Esophagus muscularis mucosa (tissue), 4 donors: Measurements from ENCODE around the gene COL4A1.

ENCODE experiments used
- CTCF ChIP-seq, 3 experiments: fragments of 200-600 bp in 2 of 3; fragments of 450-650 bp in 1 of 3; sonication (generic) in 2 of 3; IDR thresholded peaks; one replicate each; pipeline ENCODE4 v1.5.1; 2017 to 2019; ENCODE audit warnings: antibody characterized with exemption in 3 of 3, mild to moderate bottlenecking in 2 of 3, moderate library complexity in 1 of 3
- EP300 ChIP-seq: sonication (generic); formaldehyde crosslinking; IDR thresholded peaks from one replicate; pipeline ENCODE4 v1.6.1; 2017; ENCODE audit warnings: antibody characterized with exemption
- POLR2A ChIP-seq: fragments of 450-650 bp; IDR thresholded peaks from one replicate; pipeline ENCODE4 v1.6.1; 2017; ENCODE audit warnings: antibody characterized with exemption, moderate library complexity, mild to moderate bottlenecking, low read depth
- POLR2AphosphoS5 ChIP-seq, 2 donors: sonication (generic); formaldehyde crosslinking; IDR thresholded peaks; one replicate each; pipeline ENCODE4 v1.6.1; 2017; ENCODE audit warnings: antibody characterized with exemption in 2 of 2

- no peak for TF ChIP-seq CTCF (IDR thresholded peaks at IDR 0.05)
- TF ChIP-seq POLR2A = no peak
- no peak for TF ChIP-seq EP300
- TF ChIP-seq POLR2AphosphoS5 (IDR thresholded peaks at IDR 0.05) = no peak
Observed at GRCh38 chr13:110301606-110302553, 5.1 kb downstream of the COL4A1 start.
